Measurements from ENCODE around the gene EYA4.

DNA sequence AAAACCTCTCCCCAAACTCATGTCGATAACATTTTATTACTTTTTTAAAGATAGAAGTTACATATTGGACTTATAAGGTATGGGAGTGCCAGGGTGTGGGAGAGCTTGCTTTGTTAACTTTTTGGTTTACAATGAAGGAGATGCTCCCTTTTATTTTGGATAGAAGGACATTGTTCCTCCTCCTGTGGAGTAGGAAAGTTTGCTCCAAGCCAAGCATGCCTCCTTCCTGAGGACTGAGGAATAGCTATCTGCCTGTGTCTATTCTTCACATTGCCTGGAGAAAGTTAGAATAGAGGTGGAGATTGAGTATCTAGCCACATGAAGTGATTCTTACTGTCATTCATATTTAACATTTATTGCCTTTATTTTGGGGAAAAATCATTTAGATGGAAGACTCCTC, 71.9 kb downstream of the EYA4 start:
- TF ChIP-seq YY1 (IDR thresholded peaks at IDR 0.05; ENCODE audit: insufficient read depth, insufficient read length) (no peak), ZNF274 (IDR thresholded peaks at IDR 0.05; ENCODE audit: low read depth, low read length) (no peak), SUZ12 (IDR thresholded peaks at IDR 0.05; ENCODE audit: extremely low read depth, insufficient read depth, insufficient read length) (no peak)

Data from NT2/D1 (cell line).